ENCODE results near the gene GJA1. TPM values are rescaled to one million over a fixed set of nuclear protein-coding genes. Genes with fewer than 3 reads are reported as not detected.
"Not testable (repeated sequence)": the region's sequence is repeated elsewhere in the genome, so short reads cannot be mapped to it uniquely, and the experiment has no call there.

Gene GJA1
- total RNA-seq, 8 experiments from 2014 or later: 1.2 to 343 (median 30.0) TPM

GRCh38 chr6:121426686-121427085, 8.8 kb upstream of the GJA1 start:
- no peak for ATAC-seq (replicated peaks in 6 of 8)
- Histone ChIP-seq H3K4me3 (no peak overlapping the region), H3K4me1 (replicated peaks in 1 of 2) (no peaks in the 10 kb centered on the region), H3K27ac (no peak overlapping the region)
- 73 to 100% (median 85%) methylated on average over 1 to 3 of the region's 3 CpGs for WGBS, 10 experiments
- in situ Hi-C loops (cut with MboI; ENCODE audit: low pct_unique_long_range_greater_than_20kb in 2 of 9, low sequenced_read_pairs in 9 of 9, unreplicated experiment in 9 of 9): loop anchor here in 6 of 9 experiments (10.0 to 25.0 kb wide), 4 partner anchors 436 to 761 kb away; no protein-coding TSS in a partner anchor

- H3K4me3 ChIP-seq: no peak overlapping the region
- H3K27ac ChIP-seq: no peak overlapping the region
- peak in 3 of 8 experiments; percentile 34 to 74 (median 74) for ATAC-seq (replicated peaks in 6 of 8)
- H3K4me1 ChIP-seq (replicated peaks in 1 of 2): no peaks in the 10 kb centered on the region
- 37 to 99% (median 70%) methylated on average over 2 to 14 of the region's 15 CpGs; no CpG with 5 or more reads in 1 of the 10 experiments for WGBS, 10 experiments
- in situ Hi-C loops (cut with MboI; ENCODE audit: low pct_unique_long_range_greater_than_20kb in 2 of 9, low sequenced_read_pairs in 9 of 9, unreplicated experiment in 9 of 9): loop anchor here in 6 of 9 experiments (10.0 to 25.0 kb wide), 4 partner anchors 433 to 758 kb away; no protein-coding TSS in a partner anchor
Measured at GRCh38 chr6:121428872-121429756, 6.3 kb upstream of the GJA1 start.

GRCh38 chr6:121430514-121431460, 4.7 kb upstream of the GJA1 start:
- peak in 4 of 8 experiments; percentile 11 to 34 (median 22) for ATAC-seq (replicated peaks in 6 of 8)
- H3K4me3 ChIP-seq: no peak overlapping the region
- H3K27ac ChIP-seq: no peak overlapping the region
- WGBS, 10 experiments: 37 to 61% (median 44%) methylated on average over 4 to 10 of the region's 10 CpGs; no CpG with 5 or more reads in 1 of the 10 experiments
- in situ Hi-C loops (cut with MboI; ENCODE audit: low pct_unique_long_range_greater_than_20kb in 2 of 9, low sequenced_read_pairs in 9 of 9, unreplicated experiment in 9 of 9): loop anchor here in 6 of 9 experiments (10.0 to 25.0 kb wide), 5 partner anchors 414 to 757 kb away; no protein-coding TSS in a partner anchor
- H3K4me1 ChIP-seq (replicated peaks in 1 of 2): no peaks in the 10 kb centered on the region

- ATAC-seq (replicated peaks in 6 of 8); H3K4me3 ChIP-seq; H3K27ac ChIP-seq; H3K4me1 ChIP-seq (replicated peaks in 1 of 2): not testable (repeated sequence)
- in situ Hi-C loops (cut with MboI; ENCODE audit: low pct_unique_long_range_greater_than_20kb in 2 of 9, low sequenced_read_pairs in 9 of 9, unreplicated experiment in 9 of 9): loop anchor here in 6 of 9 experiments (10.0 to 25.0 kb wide), 5 partner anchors 413 to 756 kb away; no protein-coding TSS in a partner anchor
- WGBS, 10 experiments: 85 to 100% (median 98%) methylated on average over 1 to 5 of the region's 6 CpGs; no CpG with 5 or more reads in 4 of the 10 experiments
Measured at GRCh38 chr6:121431776-121432175, 3.7 kb upstream of the GJA1 start.

- no peaks in the 10 kb centered on the region for H3K4me1 ChIP-seq (replicated peaks in 1 of 2)
- WGBS, 10 experiments: 80 to 93% (median 86%) methylated on average over 1 to 12 of the region's 13 CpGs; no CpG with 5 or more reads in 2 of the 10 experiments
- H3K4me3 ChIP-seq: no peak overlapping the region
- no peak overlapping the region for H3K27ac ChIP-seq
- in situ Hi-C loops (cut with MboI; ENCODE audit: low pct_unique_long_range_greater_than_20kb in 2 of 9, low sequenced_read_pairs in 9 of 9, unreplicated experiment in 9 of 9): loop anchor here in 6 of 9 experiments (10.0 to 25.0 kb wide), 5 partner anchors 411 to 753 kb away; no protein-coding TSS in a partner anchor
- ATAC-seq (replicated peaks in 6 of 8): no peak
Measured at GRCh38 chr6:121434037-121434770, 1.2 kb upstream of the GJA1 start.

- WGBS, 10 experiments: 0 to 9% (median 0%) methylated on average over 4 to 11 of the region's 16 CpGs
- Histone ChIP-seq H3K4me3 (peak overlapping the region; percentile 25 to 50 (median 46)), H3K4me1 (replicated peaks in 1 of 2) (peaks cover 0 to 3% of the 10 kb centered on the region in 2 donors), H3K27ac (peak overlapping the region in 1 of 2 donors; percentile 77)
- peak in 2 of 8 experiments; percentile 4 to 8 for ATAC-seq (replicated peaks in 6 of 8)
- in situ Hi-C loops (cut with MboI; ENCODE audit: low pct_unique_long_range_greater_than_20kb in 2 of 9, low sequenced_read_pairs in 9 of 9, unreplicated experiment in 9 of 9): loop anchor here in 6 of 9 experiments (10.0 to 25.0 kb wide), 5 partner anchors 408 to 751 kb away; no protein-coding TSS in a partner anchor
Measured at GRCh38 chr6:121436274-121436857, 920 bp downstream of the GJA1 start.

GRCh38 chr6:121436960-121437850, 1.8 kb downstream of the GJA1 start:
- 0 to 1% (median 0%) methylated on average over 1 to 31 of the region's 45 CpGs; no CpG with 5 or more reads in 1 of the 10 experiments for WGBS, 10 experiments
- Histone ChIP-seq H3K4me3 (peak overlapping the region; percentile 25 to 50 (median 46)), H3K4me1 (replicated peaks in 1 of 2) (peaks cover 0 to 3% of the 10 kb centered on the region in 2 donors), H3K27ac (peak overlapping the region in 1 of 2 donors; percentile 77)
- in situ Hi-C loops (cut with MboI; ENCODE audit: low pct_unique_long_range_greater_than_20kb in 2 of 9, low sequenced_read_pairs in 9 of 9, unreplicated experiment in 9 of 9): loop anchor here in 6 of 9 experiments (10.0 to 25.0 kb wide), 5 partner anchors 408 to 750 kb away; no protein-coding TSS in a partner anchor
- peak; percentile 33 to 78 (median 64) for ATAC-seq (replicated peaks in 6 of 8)

GRCh38 chr6:121437851-121438651, 2.6 kb downstream of the GJA1 start:
- peak overlapping the region; percentile 25 to 50 (median 46) for H3K4me3 ChIP-seq
- in situ Hi-C loops (cut with MboI; ENCODE audit: low pct_unique_long_range_greater_than_20kb in 2 of 9, low sequenced_read_pairs in 9 of 9, unreplicated experiment in 9 of 9): loop anchor here in 6 of 9 experiments (10.0 to 25.0 kb wide), 5 partner anchors 407 to 749 kb away; no protein-coding TSS in a partner anchor
- peaks cover 0 to 3% of the 10 kb centered on the region in 2 donors for H3K4me1 ChIP-seq (replicated peaks in 1 of 2)
- ATAC-seq (replicated peaks in 6 of 8): peak; percentile 14 to 83 (median 52)
- peak overlapping the region in 1 of 2 donors; percentile 77 for H3K27ac ChIP-seq
- 0 to 7% (median 1%) methylated on average over 7 to 18 of the region's 18 CpGs for WGBS, 10 experiments

- 28 to 83% (median 68%) methylated on average over 2 to 3 of the region's 3 CpGs for WGBS, 10 experiments
- Histone ChIP-seq H3K27ac (no peak overlapping the region), H3K4me1 (replicated peaks in 1 of 2) (peaks cover 3% of the 10 kb centered on the region in 2 donors), H3K4me3 (no peak overlapping the region)
- no peak for ATAC-seq (replicated peaks in 6 of 8)
- in situ Hi-C loops (cut with MboI; ENCODE audit: low pct_unique_long_range_greater_than_20kb in 2 of 9, low sequenced_read_pairs in 9 of 9, unreplicated experiment in 9 of 9): loop anchor here in 6 of 9 experiments (10.0 to 25.0 kb wide), 5 partner anchors 406 to 748 kb away; no protein-coding TSS in a partner anchor
Measured at GRCh38 chr6:121438869-121439268, 3.4 kb downstream of the GJA1 start.

- Histone ChIP-seq H3K4me3 (no peak overlapping the region), H3K4me1 (replicated peaks in 1 of 2) (peaks cover 3% of the 10 kb centered on the region in 2 donors), H3K27ac (no peak overlapping the region)
- ATAC-seq (replicated peaks in 6 of 8): no peak
- in situ Hi-C loops (cut with MboI; ENCODE audit: low pct_unique_long_range_greater_than_20kb in 2 of 9, low sequenced_read_pairs in 9 of 9, unreplicated experiment in 9 of 9): loop anchor here in 6 of 9 experiments (10.0 to 25.0 kb wide), 5 partner anchors 405 to 748 kb away; no protein-coding TSS in a partner anchor
Measured at GRCh38 chr6:121439475-121439874, 4.0 kb downstream of the GJA1 start.
